ENCODE data around the gene MAU2.
A peak's percentile ranks its signal among the peaks of the same experiment; 100 is the strongest.

The MAU2 gene

GRCh38 chr19:19320361-19321140, at the start of gene MAU2, which contains the start of gene SUGP1:
Gene MAU2 (plus strand): TSS chr19:19320829. CDS start chr19:19320860, 31 bp downstream.
Gene SUGP1 (minus strand): TSS chr19:19320509. CDS start chr19:19320496, 13 bp downstream.
- DNase-seq: peak; percentile 79

GRCh38 chr19:19271828-19272599, 48.6 kb upstream of the MAU2 start:
- DNase-seq: no peak

- no peak for DNase-seq
Observed at GRCh38 chr19:19274146-19274545, 46.5 kb upstream of the MAU2 start.

- no peak for DNase-seq
Observed at GRCh38 chr19:19274716-19275565, 45.7 kb upstream of the MAU2 start.

GRCh38 chr19:19276386-19276785, 44.2 kb upstream of the MAU2 start:
- no peak for DNase-seq

GRCh38 chr19:19276851-19277250, 43.8 kb upstream of the MAU2 start:
- DNase-seq: no peak

- DNase-seq: no peak
Observed at GRCh38 chr19:19278315-19278714, 42.3 kb upstream of the MAU2 start.

- DNase-seq: no peak
Observed at GRCh38 chr19:19279062-19279612, 41.5 kb upstream of the MAU2 start.

GRCh38 chr19:19279853-19280252, 40.8 kb upstream of the MAU2 start:
- DNase-seq: no peak

- DNase-seq: no peak
Observed at GRCh38 chr19:19280561-19280960, 40.1 kb upstream of the MAU2 start.

GRCh38 chr19:19285686-19286085, 34.9 kb upstream of the MAU2 start:
- no peak for DNase-seq

- no peak for DNase-seq
Observed at GRCh38 chr19:19292607-19293006, 28.0 kb upstream of the MAU2 start.

GRCh38 chr19:19294914-19295313, 25.7 kb upstream of the MAU2 start:
- DNase-seq: no peak

- no peak for DNase-seq
Observed at GRCh38 chr19:19296953-19297689, 23.5 kb upstream of the MAU2 start.

GRCh38 chr19:19297759-19298158, 22.9 kb upstream of the MAU2 start:
- DNase-seq: no peak

- DNase-seq: no peak
Observed at GRCh38 chr19:19300613-19301012, 20.0 kb upstream of the MAU2 start.

- DNase-seq: no peak
Observed at GRCh38 chr19:19303411-19303810, 17.2 kb upstream of the MAU2 start.

GRCh38 chr19:19304186-19304965, 16.3 kb upstream of the MAU2 start:
- DNase-seq: no peak

GRCh38 chr19:19305066-19305465, 15.6 kb upstream of the MAU2 start:
- DNase-seq: no peak

- no peak for DNase-seq
Observed at GRCh38 chr19:19305696-19306095, 14.9 kb upstream of the MAU2 start.

- no peak for DNase-seq
Observed at GRCh38 chr19:19306191-19306590, 14.4 kb upstream of the MAU2 start.
